ENCODE data around the gene METTL8.

DNA sequence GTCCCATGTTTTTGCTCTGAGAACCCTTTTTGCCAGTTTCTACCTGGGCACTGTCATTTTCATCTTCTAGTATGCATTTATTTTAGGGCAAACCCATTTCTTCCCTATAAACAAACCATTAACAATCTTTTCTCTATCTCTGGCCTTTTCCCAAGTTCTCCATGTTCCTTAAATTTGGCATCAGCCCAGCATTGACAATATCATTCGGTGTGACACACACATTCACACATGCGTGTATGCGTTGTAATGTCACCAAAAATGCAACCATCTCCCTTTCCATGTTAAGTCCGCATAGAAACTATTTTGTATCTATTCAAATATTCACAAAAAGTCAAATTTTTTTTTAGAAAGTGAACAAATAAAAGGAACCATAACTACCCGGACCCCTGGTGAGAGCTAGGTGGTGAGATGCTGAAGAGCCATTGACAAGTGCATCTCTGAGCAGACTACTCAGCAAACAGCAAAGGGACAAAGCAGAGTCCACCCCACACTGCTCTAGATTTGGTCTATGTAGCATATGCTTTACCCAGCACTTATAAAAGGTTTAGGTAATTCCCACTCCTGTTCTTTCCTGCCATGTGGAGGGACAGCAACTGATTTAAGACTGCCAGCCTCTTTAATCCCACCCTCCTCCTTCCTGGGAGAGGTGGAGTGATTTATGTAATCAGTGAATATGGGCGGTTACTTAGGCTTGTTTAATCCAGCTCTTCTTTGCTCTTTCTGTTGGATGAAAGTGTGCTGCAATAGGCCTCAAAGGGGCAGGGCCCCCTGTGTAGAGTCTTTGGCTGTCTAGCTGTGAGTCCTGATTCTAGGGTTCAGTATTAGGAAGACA lies 124.1 kb downstream of the METTL8 start:
- TF ChIP-seq, protein P1, sequence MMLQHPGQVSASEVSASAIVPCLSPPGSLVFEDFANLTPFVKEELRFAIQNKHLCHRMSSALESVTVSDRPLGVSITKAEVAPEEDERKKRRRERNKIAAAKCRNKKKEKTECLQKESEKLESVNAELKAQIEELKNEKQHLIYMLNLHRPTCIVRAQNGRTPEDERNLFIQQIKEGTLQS (CRISPR knock-in tag; conservative IDR thresholded peaks at IDR 0.05): no peak
- TF ChIP-seq RELA (CRISPR knock-in tag; IDR thresholded peaks at IDR 0.05; ENCODE audit: borderline replicate concordance) (no peak), GABPB1 (CRISPR knock-in tag; IDR thresholded peaks at IDR 0.05) (no peak), CREB1 (CRISPR knock-in tag; IDR thresholded peaks at IDR 0.05) (no peak), NFATC4 (CRISPR knock-in tag; IDR thresholded peaks at IDR 0.05) (no peak), CREM (CRISPR knock-in tag; IDR thresholded peaks at IDR 0.05) (no peak), JUN (CRISPR knock-in tag; IDR thresholded peaks at IDR 0.05) (no peak), TEAD1 (CRISPR knock-in tag; IDR thresholded peaks at IDR 0.05) (no peak), ESRRA (CRISPR knock-in tag; IDR thresholded peaks at IDR 0.05; ENCODE audit: borderline replicate concordance) (no peak), SP1 (CRISPR knock-in tag; conservative IDR thresholded peaks at IDR 0.05) (no peak), FOXK1 (CRISPR knock-in tag; IDR thresholded peaks at IDR 0.05) (no peak)
- TF ChIP-seq, protein P2, sequence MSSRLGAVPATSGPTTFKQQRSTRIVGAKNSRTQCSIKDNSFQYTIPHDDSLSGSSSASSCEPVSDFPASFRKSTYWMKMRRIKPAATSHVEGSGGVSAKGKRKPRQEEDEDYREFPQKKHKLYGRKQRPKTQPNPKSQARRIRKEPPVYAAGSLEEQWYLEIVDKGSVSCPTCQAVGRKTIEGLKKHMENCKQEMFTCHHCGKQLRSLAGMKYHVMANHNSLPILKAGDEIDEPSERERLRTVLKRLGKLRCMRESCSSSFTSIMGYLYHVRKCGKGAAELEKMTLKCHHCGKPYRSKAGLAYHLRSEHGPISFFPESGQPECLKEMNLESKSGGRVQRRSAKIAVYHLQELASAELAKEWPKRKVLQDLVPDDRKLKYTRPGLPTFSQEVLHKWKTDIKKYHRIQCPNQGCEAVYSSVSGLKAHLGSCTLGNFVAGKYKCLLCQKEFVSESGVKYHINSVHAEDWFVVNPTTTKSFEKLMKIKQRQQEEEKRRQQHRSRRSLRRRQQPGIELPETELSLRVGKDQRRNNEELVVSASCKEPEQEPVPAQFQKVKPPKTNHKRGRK (CRISPR knock-in tag; IDR thresholded peaks at IDR 0.05; ENCODE audit: borderline replicate concordance): no peak
- TF ChIP-seq, protein P3, sequence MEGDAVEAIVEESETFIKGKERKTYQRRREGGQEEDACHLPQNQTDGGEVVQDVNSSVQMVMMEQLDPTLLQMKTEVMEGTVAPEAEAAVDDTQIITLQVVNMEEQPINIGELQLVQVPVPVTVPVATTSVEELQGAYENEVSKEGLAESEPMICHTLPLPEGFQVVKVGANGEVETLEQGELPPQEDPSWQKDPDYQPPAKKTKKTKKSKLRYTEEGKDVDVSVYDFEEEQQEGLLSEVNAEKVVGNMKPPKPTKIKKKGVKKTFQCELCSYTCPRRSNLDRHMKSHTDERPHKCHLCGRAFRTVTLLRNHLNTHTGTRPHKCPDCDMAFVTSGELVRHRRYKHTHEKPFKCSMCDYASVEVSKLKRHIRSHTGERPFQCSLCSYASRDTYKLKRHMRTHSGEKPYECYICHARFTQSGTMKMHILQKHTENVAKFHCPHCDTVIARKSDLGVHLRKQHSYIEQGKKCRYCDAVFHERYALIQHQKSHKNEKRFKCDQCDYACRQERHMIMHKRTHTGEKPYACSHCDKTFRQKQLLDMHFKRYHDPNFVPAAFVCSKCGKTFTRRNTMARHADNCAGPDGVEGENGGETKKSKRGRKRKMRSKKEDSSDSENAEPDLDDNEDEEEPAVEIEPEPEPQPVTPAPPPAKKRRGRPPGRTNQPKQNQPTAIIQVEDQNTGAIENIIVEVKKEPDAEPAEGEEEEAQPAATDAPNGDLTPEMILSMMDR (IDR thresholded peaks at IDR 0.05): no peak
- TF ChIP-seq, protein P4, sequence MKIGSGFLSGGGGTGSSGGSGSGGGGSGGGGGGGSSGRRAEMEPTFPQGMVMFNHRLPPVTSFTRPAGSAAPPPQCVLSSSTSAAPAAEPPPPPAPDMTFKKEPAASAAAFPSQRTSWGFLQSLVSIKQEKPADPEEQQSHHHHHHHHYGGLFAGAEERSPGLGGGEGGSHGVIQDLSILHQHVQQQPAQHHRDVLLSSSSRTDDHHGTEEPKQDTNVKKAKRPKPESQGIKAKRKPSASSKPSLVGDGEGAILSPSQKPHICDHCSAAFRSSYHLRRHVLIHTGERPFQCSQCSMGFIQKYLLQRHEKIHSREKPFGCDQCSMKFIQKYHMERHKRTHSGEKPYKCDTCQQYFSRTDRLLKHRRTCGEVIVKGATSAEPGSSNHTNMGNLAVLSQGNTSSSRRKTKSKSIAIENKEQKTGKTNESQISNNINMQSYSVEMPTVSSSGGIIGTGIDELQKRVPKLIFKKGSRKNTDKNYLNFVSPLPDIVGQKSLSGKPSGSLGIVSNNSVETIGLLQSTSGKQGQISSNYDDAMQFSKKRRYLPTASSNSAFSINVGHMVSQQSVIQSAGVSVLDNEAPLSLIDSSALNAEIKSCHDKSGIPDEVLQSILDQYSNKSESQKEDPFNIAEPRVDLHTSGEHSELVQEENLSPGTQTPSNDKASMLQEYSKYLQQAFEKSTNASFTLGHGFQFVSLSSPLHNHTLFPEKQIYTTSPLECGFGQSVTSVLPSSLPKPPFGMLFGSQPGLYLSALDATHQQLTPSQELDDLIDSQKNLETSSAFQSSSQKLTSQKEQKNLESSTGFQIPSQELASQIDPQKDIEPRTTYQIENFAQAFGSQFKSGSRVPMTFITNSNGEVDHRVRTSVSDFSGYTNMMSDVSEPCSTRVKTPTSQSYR (CRISPR knock-in tag; IDR thresholded peaks at IDR 0.05): no peak

All from WTC11 (cell line).